GM12878 (cell line): ENCODE results near the gene CCDC187.

Source experiments
- EZH2 ChIP-seq: IDR thresholded peaks from 2 replicates; pipeline ENCODE4 v1.6.1; 2012; ENCODE audit warnings: low read depth, mild to moderate bottlenecking, control low read depth, inconsistent platforms, low read length, borderline replicate concordance; ENCODE audit not compliant: control insufficient read depth
- HDAC2 ChIP-seq: fragments of 200-600 bp; sonication (generic); IDR thresholded peaks from 2 replicates; pipeline ENCODE4 v1.6.1; 2017
- NBN ChIP-seq: fragments of 450-650 bp; IDR thresholded peaks from 2 replicates; pipeline ENCODE4 v1.6.1; 2016
- POLR2AphosphoS5 ChIP-seq: IDR thresholded peaks from 2 replicates; pipeline ENCODE4 v1.6.1; 2011; ENCODE audit warnings: mild to moderate bottlenecking, low read length, inconsistent platforms
- REST ChIP-seq: IDR thresholded peaks from 2 replicates; pipeline ENCODE4 v1.6.1; 2012; ENCODE audit warnings: mild to moderate bottlenecking, low read depth, low read length
- RFX5 ChIP-seq: IDR thresholded peaks from 2 replicates; pipeline ENCODE4 v1.6.1; 2011; ENCODE audit warnings: low read depth, low read length, improper control_type of control experiment
- TF ChIP-seq, protein P1 (sequence below): IDR thresholded peaks from 2 replicates; pipeline ENCODE4 v1.6.1; 2012; ENCODE audit warnings: low read depth, low read length, improper control_type of control experiment
- TF ChIP-seq, protein P2 (sequence below), 3 experiments: IDR thresholded peaks in 2 of 3; conservative IDR thresholded peaks in 1 of 3; 2 replicates each; pipeline ENCODE4 v1.5.1; 2011; ENCODE audit warnings: low read depth in 3 of 3, low read length in 3 of 3, mild to moderate bottlenecking in 3 of 3, control low read depth in 2 of 3, moderate library complexity in 2 of 3, inconsistent platforms in 1 of 3, mixed read lengths in 1 of 3; ENCODE audit not compliant: control insufficient read depth in 2 of 3, insufficient read depth in 1 of 3; ENCODE audit errors: extremely low read depth in 1 of 3

DNA sequence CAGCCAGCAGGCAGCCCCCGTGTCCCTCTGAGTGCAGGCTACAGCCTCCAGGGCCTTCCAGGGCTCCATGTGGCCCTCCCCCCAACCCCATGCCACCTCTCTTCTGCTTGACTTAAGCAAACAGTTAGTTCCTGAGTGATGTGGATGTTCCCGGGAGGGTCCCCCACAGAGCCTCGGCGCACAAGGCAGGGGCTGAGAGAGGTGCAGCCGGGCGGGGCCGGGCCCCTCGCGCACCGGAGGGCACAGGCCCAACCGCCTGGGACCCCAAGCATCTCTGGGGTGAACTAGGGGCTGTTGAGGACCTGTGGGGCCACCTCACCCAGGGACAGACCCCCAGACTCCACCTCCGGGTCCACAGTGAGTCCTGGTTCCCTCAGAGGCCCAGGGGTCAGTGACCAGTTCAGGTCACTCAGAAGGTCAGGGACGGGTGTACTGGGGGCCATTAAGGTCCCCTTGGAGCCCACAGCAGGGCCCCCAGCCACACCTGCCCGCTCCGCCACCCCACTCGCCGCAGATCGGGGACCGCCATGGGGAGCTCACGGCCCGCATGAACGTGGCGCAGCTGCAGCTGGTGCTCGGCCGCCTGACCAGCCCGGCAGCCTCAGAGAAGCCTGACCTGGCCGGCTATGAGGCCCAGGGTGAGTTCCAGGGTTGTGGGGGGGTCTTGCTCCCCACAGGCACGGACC, 36.6 kb upstream of the CCDC187 start:
- TF ChIP-seq EZH2 = no peak
- TF ChIP-seq, protein P1, sequence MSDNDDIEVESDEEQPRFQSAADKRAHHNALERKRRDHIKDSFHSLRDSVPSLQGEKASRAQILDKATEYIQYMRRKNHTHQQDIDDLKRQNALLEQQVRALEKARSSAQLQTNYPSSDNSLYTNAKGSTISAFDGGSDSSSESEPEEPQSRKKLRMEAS = no peak
- TF ChIP-seq HDAC2 = no peak
- no peak for TF ChIP-seq POLR2AphosphoS5
- no peak for TF ChIP-seq REST
- TF ChIP-seq, protein P2, sequence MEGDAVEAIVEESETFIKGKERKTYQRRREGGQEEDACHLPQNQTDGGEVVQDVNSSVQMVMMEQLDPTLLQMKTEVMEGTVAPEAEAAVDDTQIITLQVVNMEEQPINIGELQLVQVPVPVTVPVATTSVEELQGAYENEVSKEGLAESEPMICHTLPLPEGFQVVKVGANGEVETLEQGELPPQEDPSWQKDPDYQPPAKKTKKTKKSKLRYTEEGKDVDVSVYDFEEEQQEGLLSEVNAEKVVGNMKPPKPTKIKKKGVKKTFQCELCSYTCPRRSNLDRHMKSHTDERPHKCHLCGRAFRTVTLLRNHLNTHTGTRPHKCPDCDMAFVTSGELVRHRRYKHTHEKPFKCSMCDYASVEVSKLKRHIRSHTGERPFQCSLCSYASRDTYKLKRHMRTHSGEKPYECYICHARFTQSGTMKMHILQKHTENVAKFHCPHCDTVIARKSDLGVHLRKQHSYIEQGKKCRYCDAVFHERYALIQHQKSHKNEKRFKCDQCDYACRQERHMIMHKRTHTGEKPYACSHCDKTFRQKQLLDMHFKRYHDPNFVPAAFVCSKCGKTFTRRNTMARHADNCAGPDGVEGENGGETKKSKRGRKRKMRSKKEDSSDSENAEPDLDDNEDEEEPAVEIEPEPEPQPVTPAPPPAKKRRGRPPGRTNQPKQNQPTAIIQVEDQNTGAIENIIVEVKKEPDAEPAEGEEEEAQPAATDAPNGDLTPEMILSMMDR (IDR thresholded peaks at IDR 0.05 in 2 of 3, conservative IDR thresholded peaks at IDR 0.05 in 1 of 3; ENCODE audit: control insufficient read depth in 2 of 3, extremely low read depth in 1 of 3, insufficient read depth in 1 of 3, low read depth in 3 of 3, low read length in 3 of 3) = no peak
- TF ChIP-seq NBN = no peak
- TF ChIP-seq RFX5 = no peak
